ENCODE data around the gene ITM2C. TPM values are rescaled to one million over a fixed set of nuclear protein-coding genes. Genes with fewer than 3 reads are reported as not detected.

ITM2C gene
- total and polyA plus RNA-seq, 9 of the 15 experiments (the other 6 are each of a cell fraction or from before 2014, with no cell fraction given): 0.49 to 58.8 (median 21.5) TPM

GRCh38 chr2:230891509-230891908 lies 26.8 kb downstream of the ITM2C start (continued):
- no peak for TF ChIP-seq RNF219 (CRISPR knock-in tag; IDR thresholded peaks at IDR 0.05)
- no peak for TF ChIP-seq MYC (IDR thresholded peaks at IDR 0.05; ENCODE audit: low read depth, low read length)
- no peak for TF ChIP-seq MYC (CRISPR knock-in tag; IDR thresholded peaks at IDR 0.05; ENCODE audit: borderline replicate concordance, low read depth)
- no peak for TF ChIP-seq CBX8 (IDR thresholded peaks at IDR 0.05; ENCODE audit: borderline replicate concordance, extremely low read depth, low read depth, low read length, poor library complexity, severe bottlenecking)
- TF ChIP-seq RAD21 (CRISPR knock-in tag; conservative IDR thresholded peaks at IDR 0.05 in 1 of 2, IDR thresholded peaks at IDR 0.05 in 1 of 2): no peak

GRCh38 chr2:230893338-230893737 lies 28.6 kb downstream of the ITM2C start:
- DNase-seq (ENCODE audit: extremely low read depth in 1 of 4, low spot score in 3 of 4): no peak
- ATAC-seq: no peak
- no peak overlapping the region for H3K27ac ChIP-seq (ENCODE audit: extremely low read depth, low read depth, low read length)
- H2AFZ ChIP-seq (ENCODE audit: low read depth, low read length): no peak overlapping the region
- H3K4me3 ChIP-seq: no peak overlapping the region
- BruUV-seq (replicated peaks): no TSS peak
- ChIA-PET CTCF (ENCODE audit: low intra/inter-chr PET ratio) (no interaction called here), POLR2A (interaction anchor here (0.6 kb wide), 1 partner anchor 71 kb away, joined by 3 read pairs; no protein-coding TSS in a partner anchor)
- H4K20me1 ChIP-seq (replicated peaks; ENCODE audit: control insufficient read depth, insufficient read depth, low read length): no peaks in the 10 kb centered on the region
- no peak overlapping the region for H3K9ac ChIP-seq (ENCODE audit: insufficient read depth in 1 of 2, low read depth in 2 of 2, low read length in 2 of 2)
- intact Hi-C loops (cut with micrococcal nuclease): no loop called here
- no peaks in the 10 kb centered on the region; a peak in 2 of 5 replicates for H3K4me1 ChIP-seq (replicated peaks in 1 of 2; ENCODE audit: control insufficient read depth in 2 of 2, insufficient read depth in 2 of 2, low read length in 2 of 2)
- H3K79me2 ChIP-seq (ENCODE audit: control insufficient read depth, insufficient read depth, low read length): no peaks in the 10 kb centered on the region
- no peak for FAIRE-seq
- no peak for TF ChIP-seq XRCC4 (IDR thresholded peaks at IDR 0.05; ENCODE audit: extremely low read depth, insufficient read depth, insufficient read length)
- no peak for TF ChIP-seq GTF2E2 (tag; IDR thresholded peaks at IDR 0.05)
- in situ Hi-C loops (cut with MboI): no loop called here
- H3K9me3 ChIP-seq (replicated peaks; ENCODE audit: control insufficient read depth, insufficient read depth, low read depth, low read length): no peaks in the 10 kb centered on the region
- H3K36me3 ChIP-seq (ENCODE audit: control insufficient read depth, insufficient read depth, low read length): no peaks in the 10 kb centered on the region
- no peak overlapping the region for H3K4me2 ChIP-seq (ENCODE audit: insufficient read depth, low read length)
- WGBS (ENCODE audit: insufficient coverage, low coverage, missing lambda C conversion rate): 13% methylated on average over 6 of the region's 6 CpGs
- peaks cover 8 to 62% of the 10 kb centered on the region in 2 experiments; a peak in 4 of 5 replicates for H3K27me3 ChIP-seq (ENCODE audit: control insufficient read depth in 2 of 2, insufficient read depth in 2 of 2, low read length in 2 of 2)
- H3K9me1 ChIP-seq (ENCODE audit: control insufficient read depth, insufficient read depth, low read length): no peaks in the 10 kb centered on the region
